DMS153 treated with DMSO at 0.1 percent for 48 hours (cell line): ENCODE measurements around the gene SIL1.
"Not testable (repeated sequence)": the region's sequence is repeated elsewhere in the genome, so short reads cannot be mapped to it uniquely, and the experiment has no call there.

Source experiments
- DNase-seq: peaks from one replicate; lab custom pipeline; 2025; ENCODE audit not compliant: unreplicated experiment; lab: John Stamatoyannopoulos, UW

The SIL1 gene

GRCh38 chr5:138930371-138931097 is 267.6 kb downstream of the SIL1 start:
- DNase-seq, result no peak

DNA sequence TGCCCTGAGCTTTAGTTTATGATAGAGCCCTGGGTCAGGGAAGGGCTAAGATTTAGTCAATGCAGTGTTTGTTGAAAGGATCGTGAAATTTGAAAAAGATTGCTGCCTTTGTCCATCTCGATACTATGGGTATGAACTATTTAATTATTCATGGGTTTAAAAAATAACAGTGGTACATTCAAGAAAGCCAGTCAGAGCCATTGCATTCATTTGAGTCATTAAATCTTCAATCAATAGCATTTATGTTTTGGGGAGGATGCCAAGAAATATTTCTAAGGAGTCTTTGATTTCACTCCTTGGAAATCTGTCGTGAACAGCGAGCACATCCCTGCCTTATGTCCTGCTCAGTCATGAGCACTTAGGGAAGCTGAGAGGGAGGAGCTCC is 268.6 kb downstream of the SIL1 start:
- no peak for DNase-seq

DNA sequence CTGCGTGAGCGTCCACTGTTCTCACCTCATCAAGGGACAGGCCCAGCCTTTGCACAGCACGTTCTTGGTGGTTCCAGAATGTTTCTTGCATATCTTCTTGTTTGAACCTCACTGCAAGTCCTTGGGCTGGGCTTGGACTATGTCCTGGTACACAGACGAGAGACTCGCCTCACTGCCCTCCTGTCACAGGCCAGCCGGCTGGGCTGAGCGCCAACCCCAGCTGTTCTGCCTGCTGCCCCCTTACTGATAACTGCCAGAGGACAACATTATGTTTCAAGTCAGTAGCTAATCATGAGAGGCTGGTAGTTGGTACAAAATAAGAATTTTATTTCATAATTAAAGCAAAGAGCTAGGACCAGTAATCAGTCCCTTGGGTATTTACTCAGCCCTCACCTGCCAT is 270.2 kb downstream of the SIL1 start:
- DNase-seq, result no peak

DNA sequence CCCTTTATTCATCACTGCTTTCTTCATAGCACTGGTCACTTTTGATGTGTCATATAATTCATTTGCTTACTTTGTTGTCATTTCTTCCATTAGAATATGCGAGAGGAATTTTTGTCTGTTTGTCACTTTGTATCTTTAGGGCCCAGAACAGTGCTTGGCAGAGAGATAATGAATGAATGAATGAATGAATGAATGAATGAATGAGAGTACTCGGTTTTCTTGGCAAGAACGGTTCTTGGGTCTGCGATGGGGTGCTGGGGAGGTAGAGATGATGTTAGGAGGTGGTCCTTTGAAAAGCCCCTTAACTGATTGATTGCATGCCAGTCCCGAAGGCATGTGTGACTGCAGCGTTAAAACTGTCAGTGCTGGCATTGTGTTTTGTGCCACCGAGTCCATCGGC is 270.6 kb downstream of the SIL1 start:
- no peak for DNase-seq

GRCh38 chr5:138926688-138927448 is 271.3 kb downstream of the SIL1 start:
- DNase-seq, result no peak

- DNase-seq, result no peak
These were observed 271.9 kb downstream of the SIL1 start for GRCh38 chr5:138926257-138926656.

GRCh38 chr5:138925090-138925635 is 273.0 kb downstream of the SIL1 start:
- no peak for DNase-seq

DNA sequence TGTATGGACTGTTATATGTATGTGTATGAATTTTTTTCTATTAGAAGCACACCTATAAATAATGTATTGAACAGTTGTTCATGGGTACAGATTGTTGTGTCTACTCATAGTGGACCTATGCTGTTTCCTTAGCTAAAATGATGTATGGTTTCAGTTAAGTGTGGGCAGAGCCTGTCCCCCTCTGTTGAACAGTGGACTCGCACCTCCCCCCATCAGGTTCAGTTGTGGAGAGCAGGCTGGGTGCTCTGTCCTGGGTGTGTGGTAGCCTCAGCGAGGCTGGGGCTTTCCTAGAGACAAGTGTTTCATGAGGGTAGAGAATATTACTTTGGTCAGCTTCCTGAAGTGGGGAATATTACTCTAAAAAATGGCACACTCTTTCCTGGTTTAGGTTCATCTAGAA is 275.7 kb downstream of the SIL1 start:
- no peak for DNase-seq

DNA sequence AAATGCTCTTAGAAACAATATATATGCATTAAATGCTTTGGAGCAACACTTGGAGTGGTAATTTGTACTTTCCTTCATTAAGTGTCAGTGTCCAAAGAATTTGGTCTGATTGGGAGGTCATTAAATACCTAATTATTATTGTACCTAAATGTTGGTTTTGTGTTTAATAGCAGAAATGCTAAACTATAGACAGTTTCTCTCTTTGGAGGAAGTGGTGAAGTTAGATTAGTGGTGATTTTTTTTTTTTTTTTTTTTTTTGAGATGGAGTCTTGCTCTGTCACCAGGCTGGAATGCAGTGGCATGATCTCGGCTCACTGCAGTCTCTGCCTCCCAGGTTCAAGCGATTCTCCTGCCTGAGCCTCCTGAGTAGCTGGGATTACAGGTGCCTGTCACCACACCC is 276.8 kb downstream of the SIL1 start:
- not testable (repeated sequence) for DNase-seq

- DNase-seq, result no peak
These were observed 278.0 kb downstream of the SIL1 start for GRCh38 chr5:138920181-138920580.

DNA sequence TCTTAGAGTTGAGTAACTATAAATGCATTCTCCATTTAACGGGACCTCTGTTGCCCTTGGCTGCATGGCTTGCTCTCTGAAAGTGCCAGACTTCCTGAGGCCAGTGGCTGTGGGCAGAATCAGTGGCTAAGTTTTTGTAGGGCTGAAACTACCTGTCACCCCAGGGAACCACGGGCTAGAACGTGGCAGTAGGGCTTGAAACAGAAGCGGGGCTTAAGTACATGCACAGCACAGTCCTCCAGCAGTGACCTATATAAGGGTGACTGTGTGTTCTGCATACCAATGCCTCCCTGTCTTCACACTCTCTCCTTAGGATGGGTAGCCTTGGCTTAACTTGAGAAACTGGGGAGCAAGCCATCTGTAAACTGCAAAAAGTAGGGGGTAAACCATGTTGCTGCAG is 279.5 kb downstream of the SIL1 start:
- no peak for DNase-seq

DNA sequence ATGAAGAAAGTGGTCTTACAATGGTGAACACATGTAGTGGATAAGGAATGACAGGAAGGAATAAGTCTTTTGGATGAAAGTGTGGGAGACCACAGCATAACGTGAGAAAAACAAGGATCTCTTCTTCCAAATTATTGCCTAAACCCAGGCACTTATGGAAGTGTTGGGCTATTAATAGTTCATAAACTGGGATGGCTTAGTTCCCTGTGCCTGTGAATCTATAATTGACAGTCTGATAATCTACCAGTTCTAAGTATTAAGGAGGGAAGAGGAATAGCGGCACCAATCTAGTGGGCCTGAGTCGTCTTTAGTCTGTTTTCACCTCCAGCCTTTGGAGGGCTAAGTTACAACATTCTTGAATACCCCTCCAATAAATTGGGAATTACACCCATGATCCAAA is 283.8 kb downstream of the SIL1 start:
- no peak for DNase-seq

GRCh38 chr5:138913773-138914172 is 284.4 kb downstream of the SIL1 start:
- DNase-seq, result no peak

DNA sequence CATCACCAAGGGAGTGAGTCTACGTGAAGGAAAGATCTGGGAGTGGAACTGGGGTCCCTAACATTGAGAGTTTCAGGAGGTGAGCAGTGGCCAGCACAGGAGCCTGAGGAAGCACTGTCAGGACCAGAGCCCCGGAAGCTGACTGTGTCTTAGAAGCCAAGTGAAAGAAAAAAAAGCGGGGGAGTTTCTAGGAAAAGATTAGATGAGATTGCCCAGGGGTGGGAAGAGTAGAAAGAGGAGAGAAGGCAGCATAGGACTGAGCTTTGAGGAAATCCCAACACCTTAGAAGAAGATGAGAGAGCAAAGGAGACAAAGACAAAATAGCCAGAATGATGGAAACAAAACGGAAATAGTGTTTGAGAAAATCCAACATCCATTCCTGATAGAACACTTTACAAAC is 286.1 kb downstream of the SIL1 start:
- no peak for DNase-seq

DNA sequence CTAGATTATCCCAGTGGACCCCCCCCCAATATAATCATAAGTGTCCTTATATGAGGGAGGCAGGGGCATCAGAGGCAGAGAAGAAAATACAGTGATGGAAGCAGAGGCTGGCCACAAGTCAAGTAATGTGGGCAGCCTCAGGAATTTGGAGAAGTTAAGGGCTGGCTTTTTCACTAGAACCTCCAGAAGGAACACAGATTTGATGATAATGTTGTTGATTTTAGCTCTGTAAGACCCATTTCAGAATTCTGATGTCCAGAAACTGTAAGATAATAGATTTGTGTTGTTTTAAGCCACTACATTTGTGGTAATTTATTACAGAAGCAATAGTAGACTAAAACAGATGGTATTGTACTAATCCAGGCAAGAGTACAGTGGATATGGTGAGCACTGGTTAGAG is 286.7 kb downstream of the SIL1 start:
- DNase-seq, result no peak

DNA sequence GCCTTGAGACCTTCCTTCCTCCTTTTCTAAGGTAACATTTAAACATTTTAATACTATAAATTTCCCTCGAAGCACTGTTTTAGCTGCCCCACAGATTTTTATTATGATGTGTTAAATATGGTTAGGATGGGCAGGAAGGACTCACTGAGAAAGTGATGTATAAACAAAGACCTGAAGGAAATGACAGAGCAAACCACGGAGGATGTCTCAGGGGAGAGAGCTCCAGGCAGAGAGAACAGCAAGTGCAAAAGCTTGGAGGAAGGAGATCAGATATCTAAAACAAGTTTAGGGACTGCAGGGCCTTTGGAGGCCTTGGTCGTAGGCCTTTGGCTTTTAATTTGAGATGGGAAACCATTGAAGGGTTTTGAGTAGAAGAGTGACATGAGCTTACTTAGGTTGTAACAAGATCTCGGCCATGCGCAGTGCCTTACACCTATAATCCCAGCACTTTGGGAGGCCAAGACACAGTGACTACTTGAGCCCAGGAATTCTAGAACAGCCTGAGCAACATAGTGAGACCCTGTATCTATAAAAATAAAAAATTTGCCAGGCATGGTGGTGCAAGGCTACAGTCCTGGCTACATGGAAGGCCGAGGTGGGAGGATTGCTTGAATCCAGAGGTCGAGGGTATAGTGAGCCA is 287.5 kb downstream of the SIL1 start:
- DNase-seq, result no peak

DNA sequence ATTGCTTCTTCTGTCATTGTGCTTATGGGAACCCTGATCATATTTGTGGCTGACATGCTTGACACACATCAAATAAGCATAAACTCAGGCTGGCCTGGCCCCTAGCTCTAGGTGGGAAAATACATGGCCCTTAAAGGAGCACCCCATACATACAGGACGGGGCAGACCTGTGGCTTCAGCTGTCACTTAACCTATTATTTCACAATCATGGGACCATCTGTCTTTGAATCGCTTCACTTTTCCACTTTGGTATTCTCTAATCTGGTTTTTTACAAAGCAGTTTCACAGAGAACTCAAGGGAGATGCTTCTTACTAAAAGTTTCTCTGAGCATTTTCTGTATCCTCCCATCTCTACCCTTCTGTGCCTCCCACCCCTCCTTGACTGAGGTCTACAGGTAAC is 288.4 kb downstream of the SIL1 start:
- no peak for DNase-seq

GRCh38 chr5:138905541-138905940 is 292.6 kb downstream of the SIL1 start:
- DNase-seq, result no peak

DNA sequence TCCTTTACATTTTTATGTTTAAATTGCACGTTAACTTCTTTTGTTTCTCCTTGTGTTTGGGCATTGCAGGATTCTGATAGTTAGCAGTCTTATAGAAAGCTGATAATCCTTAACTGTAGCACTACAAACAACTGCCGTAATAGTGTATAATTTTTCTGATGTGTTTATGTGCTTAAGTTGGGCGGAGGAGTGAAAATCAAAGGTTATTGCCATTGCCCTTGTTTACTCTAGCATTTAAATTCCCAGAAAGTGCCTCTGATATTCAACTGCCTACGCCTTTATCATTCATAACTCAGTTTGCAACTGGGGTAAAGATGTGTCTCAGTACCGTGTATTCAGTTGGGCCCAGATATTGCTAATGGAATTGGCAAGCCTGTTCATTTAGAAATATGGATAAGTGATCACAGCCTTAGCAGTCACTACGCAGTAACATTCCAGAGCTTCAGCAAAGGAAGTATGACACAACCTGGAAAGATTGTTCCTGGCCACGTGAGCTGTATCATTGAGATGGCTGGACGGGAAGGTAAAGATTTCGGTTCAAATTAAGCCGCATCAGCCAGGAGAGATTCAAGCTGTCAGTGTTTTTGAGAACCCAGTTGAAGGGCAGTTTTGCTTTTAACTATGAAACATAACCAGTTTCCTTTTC is 294.9 kb downstream of the SIL1 start:
- no peak for DNase-seq

- DNase-seq, result no peak
These were observed 296.5 kb downstream of the SIL1 start for GRCh38 chr5:138901716-138902115.

DNA sequence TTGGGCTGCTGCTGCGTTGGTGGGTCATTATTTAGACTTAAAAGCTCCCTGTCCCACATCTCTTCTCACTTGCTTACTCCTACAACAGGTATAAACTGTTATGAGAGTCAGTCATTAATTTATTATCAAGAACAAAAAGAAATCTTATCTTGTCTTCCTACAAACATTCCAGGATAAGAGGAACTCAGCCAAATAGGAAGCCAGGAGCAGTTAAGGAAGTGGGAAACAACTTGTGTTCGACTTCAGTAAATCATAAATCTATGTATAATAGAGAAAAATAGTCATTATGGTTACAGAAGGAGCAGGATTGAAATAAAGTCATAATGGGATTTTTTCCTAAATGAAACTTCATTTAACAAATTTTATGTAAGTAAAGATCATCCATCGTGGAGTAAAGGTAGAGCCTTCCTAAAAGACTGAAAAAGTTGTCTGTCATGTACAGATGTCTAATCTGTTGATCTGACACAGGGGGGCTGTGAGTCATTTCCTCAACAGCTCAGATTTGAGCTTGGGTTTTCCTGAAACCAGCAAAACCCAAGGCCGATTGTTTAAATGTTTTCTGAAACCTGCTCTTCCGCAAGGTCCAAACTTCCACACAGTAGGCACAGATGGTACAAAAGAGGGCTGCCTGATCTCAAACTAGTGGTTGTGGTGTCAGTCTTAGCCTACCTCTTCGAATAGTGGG is 297.7 kb downstream of the SIL1 start:
- no peak for DNase-seq
